ENCODE measurements around the gene SLC39A9. TPM values are rescaled to one million over a fixed set of nuclear protein-coding genes. Genes with fewer than 3 reads are reported as not detected.

Gene SLC39A9
- total RNA-seq, 2 donors from 2014 or later, result 79.7 to 83.1 TPM

DNA sequence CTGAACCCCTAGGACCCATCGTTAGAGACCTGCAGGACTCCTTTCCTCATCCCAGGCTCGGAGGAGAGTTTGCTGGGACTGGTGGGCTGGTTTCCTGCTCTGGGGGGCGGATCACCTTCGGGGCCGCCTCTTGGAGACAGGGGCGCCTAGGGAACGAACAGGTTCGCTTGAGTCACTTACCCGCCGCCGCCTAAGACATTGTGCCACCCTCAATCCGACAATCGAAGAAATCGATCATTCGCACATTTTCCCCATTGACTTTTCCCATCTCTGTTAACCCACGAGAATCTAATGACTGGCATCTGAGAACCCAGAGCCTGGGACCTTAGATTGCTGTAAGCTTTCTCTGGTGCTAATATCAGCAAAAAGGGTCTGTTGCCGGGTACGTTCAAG lies 322 bp downstream of the SLC39A9 start:
- intact Hi-C loops (cut with DNase I), result no loop called here
- TF ChIP-seq, protein P1, sequence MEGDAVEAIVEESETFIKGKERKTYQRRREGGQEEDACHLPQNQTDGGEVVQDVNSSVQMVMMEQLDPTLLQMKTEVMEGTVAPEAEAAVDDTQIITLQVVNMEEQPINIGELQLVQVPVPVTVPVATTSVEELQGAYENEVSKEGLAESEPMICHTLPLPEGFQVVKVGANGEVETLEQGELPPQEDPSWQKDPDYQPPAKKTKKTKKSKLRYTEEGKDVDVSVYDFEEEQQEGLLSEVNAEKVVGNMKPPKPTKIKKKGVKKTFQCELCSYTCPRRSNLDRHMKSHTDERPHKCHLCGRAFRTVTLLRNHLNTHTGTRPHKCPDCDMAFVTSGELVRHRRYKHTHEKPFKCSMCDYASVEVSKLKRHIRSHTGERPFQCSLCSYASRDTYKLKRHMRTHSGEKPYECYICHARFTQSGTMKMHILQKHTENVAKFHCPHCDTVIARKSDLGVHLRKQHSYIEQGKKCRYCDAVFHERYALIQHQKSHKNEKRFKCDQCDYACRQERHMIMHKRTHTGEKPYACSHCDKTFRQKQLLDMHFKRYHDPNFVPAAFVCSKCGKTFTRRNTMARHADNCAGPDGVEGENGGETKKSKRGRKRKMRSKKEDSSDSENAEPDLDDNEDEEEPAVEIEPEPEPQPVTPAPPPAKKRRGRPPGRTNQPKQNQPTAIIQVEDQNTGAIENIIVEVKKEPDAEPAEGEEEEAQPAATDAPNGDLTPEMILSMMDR (IDR thresholded peaks at IDR 0.05), result no peak

DNA sequence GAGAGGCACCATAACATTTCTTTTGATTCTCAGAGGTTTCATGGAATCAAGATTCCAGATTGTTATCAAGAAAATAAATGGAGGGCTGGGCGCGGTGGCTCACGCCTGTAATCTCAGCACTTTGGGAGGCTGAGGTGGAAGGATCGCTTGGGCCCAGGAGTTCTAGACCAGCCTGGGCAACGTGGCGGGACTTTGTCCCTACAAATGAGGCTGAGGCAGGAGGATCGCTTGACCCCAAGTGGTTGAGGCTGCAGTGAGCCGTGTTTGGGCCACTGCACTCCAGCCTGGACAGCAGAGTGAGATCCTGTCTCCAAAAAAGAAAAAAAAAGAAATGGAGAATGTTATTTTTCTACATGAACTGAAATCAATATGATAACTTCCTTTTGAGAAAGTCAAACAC lies 1.3 kb downstream of the SLC39A9 start:
- DNase-seq, result no peak
- peak overlapping the region; percentile 89 for H3K4me3 ChIP-seq
- H3K9me3 ChIP-seq, result no peaks in the 10 kb centered on the region
- no peaks in the 10 kb centered on the region for H3K36me3 ChIP-seq
- H3K4me1 ChIP-seq, result peaks cover 30% of the 10 kb centered on the region
- intact Hi-C loops (cut with DNase I), result no loop called here
- TF ChIP-seq, protein P1 (IDR thresholded peaks at IDR 0.05), result no peak
- H3K27me3 ChIP-seq, result no peaks in the 10 kb centered on the region
- no peak overlapping the region for H3K9ac ChIP-seq (ENCODE audit: low read depth in 2 of 2, low read length in 2 of 2)
- no peak overlapping the region for H3K27ac ChIP-seq

More for the DNA sequence above, 322 bp downstream of the SLC39A9 start:
- Histone ChIP-seq H3K9me3 (no peaks in the 10 kb centered on the region), H3K4me1 (peaks cover 30% of the 10 kb centered on the region), H3K27me3 (no peaks in the 10 kb centered on the region), H3K36me3 (no peaks in the 10 kb centered on the region), H3K9ac (ENCODE audit: low read depth in 2 of 2, low read length in 2 of 2) (peak overlapping the region; percentile 82 to 86), H3K4me3 (peak overlapping the region; percentile 89), H3K27ac (peak overlapping the region; percentile 87)
- no peak for DNase-seq

GRCh38 chr14:69400154-69400553 lies 1.7 kb downstream of the SLC39A9 start:
- H3K4me3 ChIP-seq, result peak overlapping the region; percentile 89
- H3K9ac ChIP-seq (ENCODE audit: low read depth in 2 of 2, low read length in 2 of 2), result no peak overlapping the region
- H3K27ac ChIP-seq, result no peak overlapping the region
- no peak for DNase-seq
- H3K9me3 ChIP-seq, result no peaks in the 10 kb centered on the region
- intact Hi-C loops (cut with DNase I), result no loop called here
- H3K27me3 ChIP-seq, result no peaks in the 10 kb centered on the region
- H3K36me3 ChIP-seq, result no peaks in the 10 kb centered on the region
- TF ChIP-seq, protein P1 (IDR thresholded peaks at IDR 0.05), result no peak
- peaks cover 30% of the 10 kb centered on the region for H3K4me1 ChIP-seq

DNA sequence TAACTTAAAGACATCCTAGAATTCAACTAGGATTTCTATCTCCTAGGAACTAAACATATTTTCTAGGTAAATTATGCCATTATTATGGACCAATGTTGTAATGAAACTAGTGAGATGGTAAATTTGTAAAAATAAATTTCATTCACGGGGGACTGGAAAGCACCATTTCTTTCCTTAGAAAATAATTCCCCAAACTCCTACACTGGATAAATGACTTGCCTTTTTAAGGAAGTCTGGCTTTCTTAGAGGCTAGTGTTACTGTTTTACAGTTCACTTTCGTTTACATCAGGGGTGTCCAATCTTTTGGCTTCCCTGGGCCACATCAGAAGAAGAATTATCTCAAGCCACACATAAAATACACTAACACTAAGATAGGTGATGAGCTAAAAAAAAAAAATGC lies 3.3 kb downstream of the SLC39A9 start:
- no peak overlapping the region for H3K27ac ChIP-seq
- no peaks in the 10 kb centered on the region for H3K27me3 ChIP-seq
- H3K9ac ChIP-seq (ENCODE audit: low read depth in 2 of 2, low read length in 2 of 2), result no peak overlapping the region
- TF ChIP-seq, protein P1 (IDR thresholded peaks at IDR 0.05), result no peak
- H3K4me3 ChIP-seq, result no peak overlapping the region
- no peak for DNase-seq
- peaks cover 28% of the 10 kb centered on the region for H3K4me1 ChIP-seq
- no peaks in the 10 kb centered on the region for H3K9me3 ChIP-seq
- H3K36me3 ChIP-seq, result no peaks in the 10 kb centered on the region
- intact Hi-C loops (cut with DNase I), result no loop called here

GRCh38 chr14:69404478-69404877 lies 6.0 kb downstream of the SLC39A9 start:
- Histone ChIP-seq H3K27ac (no peak overlapping the region), H3K36me3 (no peaks in the 10 kb centered on the region), H3K9ac (ENCODE audit: low read depth in 2 of 2, low read length in 2 of 2) (no peak overlapping the region), H3K4me1 (peaks cover 22% of the 10 kb centered on the region), H3K4me3 (no peak overlapping the region), H3K9me3 (no peaks in the 10 kb centered on the region), H3K27me3 (no peaks in the 10 kb centered on the region)
- intact Hi-C loops (cut with DNase I), result no loop called here
- TF ChIP-seq, protein P1 (IDR thresholded peaks at IDR 0.05), result no peak
- no peak for DNase-seq

Measured in colonic mucosa (tissue), 4 donors.